ENCODE results near the gene SYT5. TPM values are rescaled to one million over a fixed set of nuclear protein-coding genes. Genes with fewer than 3 reads are reported as not detected.

Gene SYT5
- total RNA-seq, 2 donors from 2014 or later, result not detected

- no peak for TF ChIP-seq CTCF (IDR thresholded peaks at IDR 0.05)
- H3K4me3 ChIP-seq, result no peak overlapping the region
- H3K27me3 ChIP-seq (replicated peaks; ENCODE audit: insufficient read depth), result no peaks in the 10 kb centered on the region
- H3K9me3 ChIP-seq, result no peaks in the 10 kb centered on the region
- no peaks in the 10 kb centered on the region for H3K36me3 ChIP-seq
- ATAC-seq (ENCODE audit: insufficient number of reproducible peaks, low FRiP score, low read depth) (no peak), DNase-seq (ENCODE audit: low spot score) (no peak)
- no peak overlapping the region for H3K27ac ChIP-seq
- H3K4me1 ChIP-seq (ENCODE audit: control insufficient read depth in 1 of 2, low read depth in 2 of 2), result peaks cover 0 to 6% of the 10 kb centered on the region in 2 donors
These were observed 26.3 kb downstream of the SYT5 start for GRCh38 chr19:55153652-55154264.

- H3K27me3 ChIP-seq (replicated peaks; ENCODE audit: insufficient read depth), result peaks cover 4% of the 10 kb centered on the region
- ATAC-seq (ENCODE audit: insufficient number of reproducible peaks, low FRiP score, low read depth), result no peak
- H3K27ac ChIP-seq, result no peak overlapping the region
These were observed 28.1 kb downstream of the SYT5 start for GRCh38 chr19:55152017-55152416.

GRCh38 chr19:55149078-55150003 lies 30.7 kb downstream of the SYT5 start, which contains the start of gene TNNT1:
TNNT1 (minus strand) TSS chr19:55149206; CDS start chr19:55147157, 2,049 bp downstream.
- Histone ChIP-seq H3K36me3 (no peaks in the 10 kb centered on the region), H3K4me3 (no peak within 1 kb of the TSS), H3K9me3 (no peaks in the 10 kb centered on the region), H3K27ac (no peak within 1 kb of the TSS), H3K4me1 (ENCODE audit: control insufficient read depth in 1 of 2, low read depth in 2 of 2) (no peaks in the 10 kb centered on the region), H3K27me3 (replicated peaks; ENCODE audit: insufficient read depth) (peaks cover 4% of the 10 kb centered on the region)
- no peak for DNase-seq (ENCODE audit: low spot score)
- TF ChIP-seq CTCF (IDR thresholded peaks at IDR 0.05), result no peak
- no peak for ATAC-seq (ENCODE audit: insufficient number of reproducible peaks, low FRiP score, low read depth)

More at GRCh38 chr19:55152017-55152416, 28.1 kb downstream of the SYT5 start:
- no peak overlapping the region for H3K4me3 ChIP-seq
- H3K4me1 ChIP-seq (ENCODE audit: control insufficient read depth in 1 of 2, low read depth in 2 of 2), result peaks cover 0 to 6% of the 10 kb centered on the region in 2 donors
- TF ChIP-seq CTCF (IDR thresholded peaks at IDR 0.05), result no peak
- no peaks in the 10 kb centered on the region for H3K9me3 ChIP-seq
- no peak for DNase-seq (ENCODE audit: low spot score)
- H3K36me3 ChIP-seq, result no peaks in the 10 kb centered on the region

- no peak for TF ChIP-seq CTCF (IDR thresholded peaks at IDR 0.05)
- ATAC-seq (ENCODE audit: insufficient number of reproducible peaks, low FRiP score, low read depth), result no peak
- no peak overlapping the region for H3K27ac ChIP-seq
- no peaks in the 10 kb centered on the region for H3K4me1 ChIP-seq (ENCODE audit: control insufficient read depth in 1 of 2, low read depth in 2 of 2)
- H3K9me3 ChIP-seq, result no peaks in the 10 kb centered on the region
- DNase-seq (ENCODE audit: low spot score), result no peak
- no peaks in the 10 kb centered on the region for H3K36me3 ChIP-seq
- H3K4me3 ChIP-seq, result no peak overlapping the region
- peaks cover 4% of the 10 kb centered on the region for H3K27me3 ChIP-seq (replicated peaks; ENCODE audit: insufficient read depth)
These were observed 32.4 kb downstream of the SYT5 start for GRCh38 chr19:55147545-55148251.
